Spleen (tissue), 11 donors: ENCODE results near the gene TMEM119. TPM values are rescaled to one million over a fixed set of nuclear protein-coding genes. Genes with fewer than 3 reads are reported as not detected.

Source experiments
- DNase-seq: peaks from one replicate; pipeline ENCODE4 v3.0.0-alpha.2; 2020
- H3K27ac ChIP-seq, 8 donors: fragments of 200-600 bp; sonication (generic) in 7 of 8; 1 replicate in 4 of 8; 2 replicates in 4 of 8; pipeline versions ENCODE4 v1.5.0 to v1.8.0; 2016 to 2021; ENCODE audit warnings: inconsistent platforms in 4 of 8, mild to moderate bottlenecking in 4 of 8, moderate library complexity in 1 of 8
- H3K27me3 ChIP-seq, 7 donors: fragments of 200-600 bp; sonication (generic) in 6 of 7; replicated peaks in 1 of 7; 1 replicate in 4 of 7; 2 replicates in 3 of 7; pipeline versions ENCODE4 v1.5.0 to v1.8.0; 2016 to 2021; ENCODE audit warnings: inconsistent platforms in 3 of 7, mild to moderate bottlenecking in 1 of 7
- H3K36me3 ChIP-seq, 6 donors: fragments of 200-600 bp; sonication (generic) in 5 of 6; 1 replicate in 4 of 6; 2 replicates in 2 of 6; pipeline versions ENCODE4 v1.5.0 to v1.8.0; 2016 to 2021; ENCODE audit warnings: inconsistent platforms in 2 of 6
- H3K4me1 ChIP-seq, 6 donors: fragments of 200-600 bp; sonication (generic) in 5 of 6; 1 replicate in 3 of 6; 2 replicates in 3 of 6; pipeline versions ENCODE4 v1.5.0 to v1.8.0; 2016 to 2021; ENCODE audit warnings: inconsistent platforms in 3 of 6
- H3K4me3 ChIP-seq, 8 donors: fragments of 200-600 bp; sonication (generic) in 7 of 8; 1 replicate in 4 of 8; 2 replicates in 4 of 8; pipeline versions ENCODE4 v1.5.0 to v1.8.0; 2016 to 2021; ENCODE audit warnings: inconsistent platforms in 4 of 8, mild to moderate bottlenecking in 4 of 8, moderate library complexity in 2 of 8
- H3K9me3 ChIP-seq, 8 donors: fragments of 200-600 bp; sonication (generic) in 7 of 8; 1 replicate in 4 of 8; 2 replicates in 4 of 8; pipeline versions ENCODE4 v1.5.0 to v1.8.0; 2016 to 2021; ENCODE audit warnings: inconsistent platforms in 4 of 8
- POLR2A ChIP-seq, 3 donors: fragments of 450-650 bp; IDR thresholded peaks; one replicate each; pipeline ENCODE4 v1.5.1; 2017; ENCODE audit warnings: antibody characterized with exemption in 3 of 3, mild to moderate bottlenecking in 1 of 3
- POLR2AphosphoS5 ChIP-seq, 3 donors: sonication (generic); formaldehyde crosslinking; IDR thresholded peaks; one replicate each; pipeline ENCODE4 v1.5.1; 2017; ENCODE audit warnings: antibody characterized with exemption in 3 of 3
- WGBS, 5 donors: extraction: QIAGEN DNeasy Blood & Tissue Kit in 3 of 5; methylation state at CpG; one replicate each; pipeline versions ENCODE4 v1.1.5 to v1.1.7; 2013 to 2018; 5-methylcytosine and 5-hydroxymethylcytosine counted together
- intact Hi-C: fragments of 100-400 bp; cut with DNase I; formaldehyde crosslinking; loops from one replicate; pipeline ENCODE4 v1.15.0; 2023; ENCODE audit warnings: low total_unique reads
- polyA plus RNA-seq, 3 donors: library from polyadenylated mRNA; stranded (reverse); fragments of 200-250 nt; gene quantifications; one replicate each; pipeline ENCODE4 v1.2.1, GENCODE V29; 2013
- total RNA-seq, 7 donors: library from RNA; depleted of rRNA in 3 of 7; stranded (reverse); fragments of >200 nt in 3 of 7; fragmentation: NEBNext Ultra II Directional in 4 of 7; extraction: Animal tissue kit (Norgen Biotek cat#: 25700) in 4 of 7; gene quantifications; one replicate each; pipeline versions ENCODE4 v1.1.0 to v1.2.1, GENCODE V29; 2016 to 2021
- TF ChIP-seq, protein P1 (sequence below), 11 experiments: fragments of 200-600 bp in 7 of 11; fragments of 450-650 bp in 4 of 11; sonication (generic) in 4 of 11; IDR thresholded peaks in 8 of 11; conservative IDR thresholded peaks in 3 of 11; 1 replicate in 7 of 11; 2 replicates in 4 of 11; pipeline versions ENCODE4 v1.4.0 to v1.8.0; 2016 to 2021; ENCODE audit warnings: antibody characterized with exemption in 11 of 11, inconsistent platforms in 4 of 11, mild to moderate bottlenecking in 1 of 11
- donor health status: healthy with polysubstance abuse.
- donor health status: DM: no; HTN: no; CAD: no; lungs with moderate emphysema.
- donor health status: DM: no; HTN: no; CAD: no.
- donor health status: Bipolar disorder and iron deficiency.
- donor health status: healthy.
- donor health status: DM: no; HTN: no; CAD: no.
- donor health status: DM: yes; HTN: yes; CAD: no.

The TMEM119 gene
- total and polyA plus RNA-seq, 10 donors = 8.8 to 50.0 (median 16.2) TPM

- Histone ChIP-seq H3K27me3 (no peaks in the 10 kb centered on the region), H3K4me1 (peaks cover 19 to 98% (median 73%) of the 10 kb centered on the region in 6 donors), H3K27ac (peak overlapping the region; percentile 3 to 96 (median 73)), H3K36me3 (peaks cover 0 to 45% (median 9%) of the 10 kb centered on the region in 6 donors), H3K9me3 (no peaks in the 10 kb centered on the region), H3K4me3 (no peak overlapping the region)
- intact Hi-C loops = no loop called here
- TF ChIP-seq POLR2AphosphoS5 (IDR thresholded peaks at IDR 0.05) (no peak), POLR2A (IDR thresholded peaks at IDR 0.05) (no peak)
- TF ChIP-seq, protein P1, sequence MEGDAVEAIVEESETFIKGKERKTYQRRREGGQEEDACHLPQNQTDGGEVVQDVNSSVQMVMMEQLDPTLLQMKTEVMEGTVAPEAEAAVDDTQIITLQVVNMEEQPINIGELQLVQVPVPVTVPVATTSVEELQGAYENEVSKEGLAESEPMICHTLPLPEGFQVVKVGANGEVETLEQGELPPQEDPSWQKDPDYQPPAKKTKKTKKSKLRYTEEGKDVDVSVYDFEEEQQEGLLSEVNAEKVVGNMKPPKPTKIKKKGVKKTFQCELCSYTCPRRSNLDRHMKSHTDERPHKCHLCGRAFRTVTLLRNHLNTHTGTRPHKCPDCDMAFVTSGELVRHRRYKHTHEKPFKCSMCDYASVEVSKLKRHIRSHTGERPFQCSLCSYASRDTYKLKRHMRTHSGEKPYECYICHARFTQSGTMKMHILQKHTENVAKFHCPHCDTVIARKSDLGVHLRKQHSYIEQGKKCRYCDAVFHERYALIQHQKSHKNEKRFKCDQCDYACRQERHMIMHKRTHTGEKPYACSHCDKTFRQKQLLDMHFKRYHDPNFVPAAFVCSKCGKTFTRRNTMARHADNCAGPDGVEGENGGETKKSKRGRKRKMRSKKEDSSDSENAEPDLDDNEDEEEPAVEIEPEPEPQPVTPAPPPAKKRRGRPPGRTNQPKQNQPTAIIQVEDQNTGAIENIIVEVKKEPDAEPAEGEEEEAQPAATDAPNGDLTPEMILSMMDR (IDR thresholded peaks at IDR 0.05 in 8 of 11, conservative IDR thresholded peaks at IDR 0.05 in 3 of 11) = no peak
- WGBS, 5 donors = 81 to 91% (median 90%) methylated on average over 7 of the region's 7 CpGs
- no peak for DNase-seq
Observed at GRCh38 chr12:108644811-108645120, 46.9 kb upstream of the TMEM119 start.

GRCh38 chr12:108643941-108644810 is 46.3 kb upstream of the TMEM119 start:
- H3K4me1 ChIP-seq = peaks cover 19 to 98% (median 79%) of the 10 kb centered on the region in 6 donors
- H3K27ac ChIP-seq = peak overlapping the region; percentile 3 to 96 (median 73)
- H3K27me3 ChIP-seq = no peaks in the 10 kb centered on the region
- intact Hi-C loops = no loop called here
- no peak overlapping the region for H3K4me3 ChIP-seq
- H3K36me3 ChIP-seq = peaks cover 0 to 39% (median 9%) of the 10 kb centered on the region in 6 donors
- DNase-seq = peak; percentile 69
- TF ChIP-seq POLR2AphosphoS5 (IDR thresholded peaks at IDR 0.05) (peak in 2 of 3 donors; percentile 61 to 67), POLR2A (IDR thresholded peaks at IDR 0.05) (no peak)
- 52 to 72% (median 62%) methylated on average over 18 of the region's 18 CpGs for WGBS, 5 donors
- H3K9me3 ChIP-seq = no peaks in the 10 kb centered on the region

- Histone ChIP-seq H3K4me1 (peaks cover 23 to 100% (median 86%) of the 10 kb centered on the region in 6 donors), H3K27ac (peak overlapping the region in 6 of 8 donors; percentile 67 to 96 (median 73)), H3K36me3 (peaks cover 0 to 28% (median 2%) of the 10 kb centered on the region in 6 donors), H3K9me3 (no peaks in the 10 kb centered on the region), H3K27me3 (no peaks in the 10 kb centered on the region), H3K4me3 (no peak overlapping the region)
- no peak for DNase-seq
- TF ChIP-seq POLR2A (IDR thresholded peaks at IDR 0.05) = no peak
- TF ChIP-seq, protein P1 (IDR thresholded peaks at IDR 0.05 in 8 of 11, conservative IDR thresholded peaks at IDR 0.05 in 3 of 11) = no peak
- no peak for TF ChIP-seq POLR2AphosphoS5 (IDR thresholded peaks at IDR 0.05)
- intact Hi-C loops = no loop called here
- WGBS, 5 donors = 92 to 97% (median 96%) methylated on average over 1 of the region's 1 CpG
Observed at GRCh38 chr12:108642899-108643654, 45.2 kb upstream of the TMEM119 start.

DNA sequence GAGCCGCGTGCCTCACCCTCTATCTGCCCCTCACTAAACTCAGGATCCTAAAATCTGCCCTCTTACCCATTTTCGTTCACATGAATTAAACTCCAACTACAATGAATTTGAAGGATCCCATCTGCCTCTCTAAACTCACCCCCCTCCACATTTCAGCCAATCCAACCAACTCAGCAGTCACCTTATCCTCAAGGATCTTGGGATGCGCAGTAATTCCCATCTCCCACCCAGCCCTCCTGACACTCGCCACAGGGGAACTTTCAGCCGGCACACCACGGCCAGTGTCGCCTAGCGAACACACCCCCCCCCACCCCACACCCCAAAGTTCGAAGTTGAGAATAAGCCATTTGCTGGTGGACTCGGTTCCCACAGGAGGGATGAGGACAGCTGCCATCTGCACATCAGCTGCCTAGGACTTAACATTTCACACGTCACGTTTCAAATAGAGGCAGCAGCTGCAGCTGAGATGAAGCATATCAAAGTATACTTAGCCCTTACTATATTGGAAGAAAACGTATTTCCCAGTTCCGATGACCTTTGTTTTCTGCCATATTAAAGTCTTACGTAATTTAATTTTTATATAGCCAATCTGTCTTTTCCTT is 44.5 kb upstream of the TMEM119 start:
- no peak overlapping the region for H3K4me3 ChIP-seq
- peaks cover 30 to 100% (median 90%) of the 10 kb centered on the region in 6 donors for H3K4me1 ChIP-seq
- H3K27me3 ChIP-seq = no peaks in the 10 kb centered on the region
- no peak for TF ChIP-seq POLR2AphosphoS5 (IDR thresholded peaks at IDR 0.05)
- no peak for TF ChIP-seq POLR2A (IDR thresholded peaks at IDR 0.05)
- TF ChIP-seq, protein P1 (IDR thresholded peaks at IDR 0.05 in 8 of 11, conservative IDR thresholded peaks at IDR 0.05 in 3 of 11) = no peak
- DNase-seq = peak; percentile 50
- no peaks in the 10 kb centered on the region for H3K9me3 ChIP-seq
- intact Hi-C loops = no loop called here
- WGBS, 5 donors = 72 to 82% (median 78%) methylated on average over 15 to 16 of the region's 16 CpGs
- peak overlapping the region in 7 of 8 donors; percentile 1 to 96 (median 53) for H3K27ac ChIP-seq
- peaks cover 0 to 21% (median 0%) of the 10 kb centered on the region in 6 donors for H3K36me3 ChIP-seq
